ENCODE measurements around the gene PRKAG2.

DNA sequence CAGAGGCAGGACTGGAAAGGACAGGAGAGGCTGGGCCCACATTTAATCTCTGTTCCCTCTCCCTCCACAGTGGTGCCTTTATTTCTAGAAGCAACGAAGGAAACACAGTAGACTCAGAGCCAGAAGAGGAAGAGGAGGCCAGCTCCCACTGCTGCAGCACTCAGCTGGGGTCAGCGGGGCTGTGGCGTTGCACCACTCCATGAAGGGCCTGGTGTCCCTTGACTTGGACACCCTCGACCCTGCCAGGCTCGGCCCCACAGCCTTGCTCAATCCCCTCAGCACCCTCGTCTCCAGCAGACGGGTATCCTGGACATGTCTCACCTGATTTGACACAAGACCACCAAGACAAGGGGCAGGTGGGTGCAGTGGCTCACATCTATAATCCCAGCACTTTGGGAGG, 38.8 kb downstream of the PRKAG2 start:
- no peak for TF ChIP-seq POLR2AphosphoS5 (IDR thresholded peaks at IDR 0.05)
- TF ChIP-seq, protein P1, sequence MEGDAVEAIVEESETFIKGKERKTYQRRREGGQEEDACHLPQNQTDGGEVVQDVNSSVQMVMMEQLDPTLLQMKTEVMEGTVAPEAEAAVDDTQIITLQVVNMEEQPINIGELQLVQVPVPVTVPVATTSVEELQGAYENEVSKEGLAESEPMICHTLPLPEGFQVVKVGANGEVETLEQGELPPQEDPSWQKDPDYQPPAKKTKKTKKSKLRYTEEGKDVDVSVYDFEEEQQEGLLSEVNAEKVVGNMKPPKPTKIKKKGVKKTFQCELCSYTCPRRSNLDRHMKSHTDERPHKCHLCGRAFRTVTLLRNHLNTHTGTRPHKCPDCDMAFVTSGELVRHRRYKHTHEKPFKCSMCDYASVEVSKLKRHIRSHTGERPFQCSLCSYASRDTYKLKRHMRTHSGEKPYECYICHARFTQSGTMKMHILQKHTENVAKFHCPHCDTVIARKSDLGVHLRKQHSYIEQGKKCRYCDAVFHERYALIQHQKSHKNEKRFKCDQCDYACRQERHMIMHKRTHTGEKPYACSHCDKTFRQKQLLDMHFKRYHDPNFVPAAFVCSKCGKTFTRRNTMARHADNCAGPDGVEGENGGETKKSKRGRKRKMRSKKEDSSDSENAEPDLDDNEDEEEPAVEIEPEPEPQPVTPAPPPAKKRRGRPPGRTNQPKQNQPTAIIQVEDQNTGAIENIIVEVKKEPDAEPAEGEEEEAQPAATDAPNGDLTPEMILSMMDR (IDR thresholded peaks at IDR 0.05), result no peak
- TF ChIP-seq POLR2A (IDR thresholded peaks at IDR 0.05), result no peak
